NT2/D1 (cell line): ENCODE measurements around the gene IQCK.

Experiments used
- DNase-seq: peaks from one replicate; pipeline ENCODE4 v3.0.0-alpha.2; 2011; ENCODE audit warnings: low read depth, low spot score
- H3K27me3 ChIP-seq: 2 replicates; pipeline ENCODE4 v1.6.0; 2011; ENCODE audit warnings: mild to moderate bottlenecking; ENCODE audit not compliant: insufficient read length, insufficient read depth
- H3K36me3 ChIP-seq: 2 replicates; pipeline ENCODE4 v1.6.1; 2011; ENCODE audit warnings: mild to moderate bottlenecking, low read length, mixed read lengths; ENCODE audit not compliant: insufficient read depth, insufficient read length
- H3K4me1 ChIP-seq: 2 replicates; pipeline ENCODE4 v1.5.1; 2011; ENCODE audit not compliant: insufficient read depth, insufficient read length
- H3K4me3 ChIP-seq: 2 replicates; pipeline ENCODE4 v1.5.1; 2011; ENCODE audit warnings: low read depth; ENCODE audit not compliant: insufficient read length
- H3K9ac ChIP-seq: 2 replicates; pipeline ENCODE4 v1.6.0; 2011; ENCODE audit warnings: low read depth; ENCODE audit not compliant: insufficient read length
- H3K9me3 ChIP-seq: 2 replicates; pipeline ENCODE4 v1.5.1; 2011; ENCODE audit warnings: mild to moderate bottlenecking, low read length; ENCODE audit not compliant: insufficient read depth
- SUZ12 ChIP-seq: IDR thresholded peaks from 2 replicates; pipeline ENCODE4 v1.6.1; 2011; ENCODE audit not compliant: insufficient read length, insufficient read depth; ENCODE audit errors: extremely low read depth
- YY1 ChIP-seq: IDR thresholded peaks from 2 replicates; pipeline ENCODE4 v1.6.1; 2011; ENCODE audit not compliant: insufficient read length, insufficient read depth
- ZNF274 ChIP-seq: IDR thresholded peaks from 2 replicates; pipeline ENCODE4 v1.6.1; 2011; ENCODE audit warnings: mild to moderate bottlenecking, low read depth, low read length

Gene IQCK

GRCh38 chr16:19700319-19700781, 17.7 kb upstream of the IQCK start:
- Histone ChIP-seq H3K4me1 (no peaks in the 10 kb centered on the region), H3K9me3 (no peaks in the 10 kb centered on the region), H3K4me3 (no peak overlapping the region), H3K36me3 (peaks cover 86% of the 10 kb centered on the region), H3K9ac (no peak overlapping the region), H3K27me3 (no peaks in the 10 kb centered on the region)
- DNase-seq = no peak
- TF ChIP-seq SUZ12 (no peak), YY1 (no peak), ZNF274 (no peak)

DNA sequence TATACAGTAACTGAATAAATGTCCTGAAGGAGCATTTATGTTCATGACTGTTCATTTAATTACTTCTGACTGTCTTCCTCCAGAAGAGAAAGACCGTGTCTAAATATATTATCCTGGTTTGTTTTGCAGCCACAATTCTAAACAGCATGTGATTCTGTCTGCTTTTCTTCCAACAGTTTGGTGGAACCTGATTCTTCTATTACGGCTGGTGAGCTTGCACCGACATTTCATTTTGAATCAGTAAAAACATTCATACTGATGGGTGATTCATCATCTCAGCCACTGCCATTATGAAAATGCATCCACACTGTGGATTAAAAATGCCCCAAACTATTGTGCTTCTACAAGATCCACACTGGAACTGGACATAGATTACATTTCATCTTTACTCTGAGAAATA, 17.0 kb upstream of the IQCK start:
- no peak overlapping the region for H3K9ac ChIP-seq
- no peak for DNase-seq
- H3K36me3 ChIP-seq = peaks cover 90% of the 10 kb centered on the region
- no peaks in the 10 kb centered on the region for H3K9me3 ChIP-seq
- TF ChIP-seq SUZ12 = no peak
- TF ChIP-seq YY1 = no peak
- no peak for TF ChIP-seq ZNF274
- H3K27me3 ChIP-seq = no peaks in the 10 kb centered on the region
- H3K4me1 ChIP-seq = no peaks in the 10 kb centered on the region
- H3K4me3 ChIP-seq = no peak overlapping the region

GRCh38 chr16:19703172-19703889, 14.7 kb upstream of the IQCK start:
- H3K9ac ChIP-seq = no peak overlapping the region
- H3K9me3 ChIP-seq = no peaks in the 10 kb centered on the region
- H3K36me3 ChIP-seq = peaks cover 91% of the 10 kb centered on the region
- peaks cover 8% of the 10 kb centered on the region for H3K4me1 ChIP-seq
- DNase-seq = no peak
- TF ChIP-seq YY1 (no peak), ZNF274 (no peak), SUZ12 (no peak)
- H3K27me3 ChIP-seq = no peaks in the 10 kb centered on the region
- no peak overlapping the region for H3K4me3 ChIP-seq

DNA sequence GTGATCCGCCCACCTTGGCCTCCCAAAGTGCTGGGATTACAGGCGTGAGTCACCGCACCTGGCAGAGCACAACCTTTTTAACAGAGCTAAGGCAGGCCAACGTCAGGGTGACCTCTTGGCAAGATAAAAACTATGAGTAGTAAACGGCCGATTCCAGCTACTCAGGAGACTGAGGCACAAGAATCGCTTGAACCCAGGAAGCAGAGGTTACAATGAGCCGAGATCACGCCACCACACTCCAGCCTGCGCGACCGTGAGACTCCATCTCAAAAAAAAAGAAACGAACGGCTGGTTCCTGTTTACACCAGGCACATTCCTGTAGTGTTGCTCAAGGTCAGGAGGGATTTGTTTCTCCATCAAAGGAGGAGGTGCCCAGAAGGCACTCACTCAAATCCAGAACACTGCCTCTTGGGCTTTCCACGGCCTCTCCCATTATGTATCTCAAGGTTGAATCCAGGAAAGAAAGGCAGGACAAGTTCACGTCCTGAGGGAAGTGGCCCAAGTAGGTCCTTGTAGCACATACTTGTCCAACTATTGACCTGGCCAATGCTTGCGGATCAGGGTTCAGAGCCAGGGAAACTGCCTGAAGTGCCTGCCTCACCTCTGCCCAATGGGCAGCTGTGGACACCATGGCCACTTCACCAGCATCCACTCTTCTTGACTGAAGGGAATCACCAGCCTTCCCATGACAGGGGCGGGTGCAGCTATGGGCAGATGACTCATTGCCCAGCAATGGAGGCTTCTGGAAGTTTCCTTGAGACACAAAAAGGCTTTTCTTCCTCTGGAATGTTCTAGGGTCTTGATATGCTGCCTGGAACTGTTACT, 13.5 kb upstream of the IQCK start:
- TF ChIP-seq SUZ12 (no peak), YY1 (no peak), ZNF274 (no peak)

GRCh38 chr16:19705146-19705501, 12.9 kb upstream of the IQCK start:
- Histone ChIP-seq H3K9ac (no peak overlapping the region), H3K4me3 (no peak overlapping the region), H3K36me3 (peaks cover 91% of the 10 kb centered on the region), H3K27me3 (no peaks in the 10 kb centered on the region), H3K9me3 (no peaks in the 10 kb centered on the region), H3K4me1 (peaks cover 23% of the 10 kb centered on the region)
- no peak for TF ChIP-seq ZNF274
- no peak for TF ChIP-seq YY1
- no peak for TF ChIP-seq SUZ12
- DNase-seq = no peak

More for the DNA sequence above, 13.5 kb upstream of the IQCK start:
- Histone ChIP-seq H3K4me1 (peaks cover 19% of the 10 kb centered on the region), H3K9ac (no peak overlapping the region), H3K9me3 (no peaks in the 10 kb centered on the region), H3K27me3 (no peaks in the 10 kb centered on the region), H3K36me3 (peaks cover 91% of the 10 kb centered on the region), H3K4me3 (no peak overlapping the region)
- DNase-seq = no peak

DNA sequence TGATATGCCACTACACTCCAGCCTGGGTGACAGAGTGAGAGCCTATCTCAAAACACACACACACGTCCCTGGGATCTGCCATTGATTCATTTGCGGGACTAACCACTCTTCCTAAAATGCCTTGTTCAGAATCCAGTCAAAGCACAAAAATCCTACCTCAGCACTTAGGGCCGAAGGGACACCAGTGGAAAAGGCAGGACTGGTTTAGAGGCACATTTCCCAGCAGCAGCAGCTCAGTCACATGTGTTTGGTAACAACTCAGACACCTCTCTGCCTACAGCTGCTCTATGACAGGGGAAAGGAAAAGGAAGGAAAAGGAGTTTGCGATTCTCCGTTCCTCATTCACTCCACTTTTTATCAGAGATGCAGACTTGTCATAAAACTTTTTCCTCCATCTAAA, 12.2 kb upstream of the IQCK start:
- no peaks in the 10 kb centered on the region for H3K9me3 ChIP-seq
- TF ChIP-seq YY1 = no peak
- TF ChIP-seq SUZ12 = no peak
- TF ChIP-seq ZNF274 = no peak
- peaks cover 28% of the 10 kb centered on the region for H3K4me1 ChIP-seq
- no peak overlapping the region for H3K9ac ChIP-seq
- H3K36me3 ChIP-seq = peaks cover 94% of the 10 kb centered on the region
- H3K4me3 ChIP-seq = no peak overlapping the region
- no peaks in the 10 kb centered on the region for H3K27me3 ChIP-seq
- DNase-seq = no peak

GRCh38 chr16:19706846-19707245, 11.2 kb upstream of the IQCK start:
- H3K36me3 ChIP-seq = peaks cover 96% of the 10 kb centered on the region

More at GRCh38 chr16:19706846-19707245, 11.2 kb upstream of the IQCK start:
- Histone ChIP-seq H3K27me3 (no peaks in the 10 kb centered on the region), H3K4me3 (no peak overlapping the region), H3K9ac (no peak overlapping the region), H3K9me3 (no peaks in the 10 kb centered on the region), H3K4me1 (peaks cover 36% of the 10 kb centered on the region)
- no peak for DNase-seq
- TF ChIP-seq ZNF274 (no peak), SUZ12 (no peak), YY1 (no peak)
